Measurements from ENCODE around the gene MYOM1.

GRCh38 chr18:3236470-3236869, 16.7 kb upstream of the MYOM1 start:
- TF ChIP-seq CTCF (conservative IDR thresholded peaks at IDR 0.05) (no peak), ZFX (IDR thresholded peaks at IDR 0.05) (no peak)
